Uterus (tissue), 4 donors: ENCODE results near the gene ZC3HAV1. TPM values are rescaled to one million over a fixed set of nuclear protein-coding genes. Genes with fewer than 3 reads are reported as not detected.

Experiments
- DNase-seq, 2 donors: peaks; one replicate each; pipeline ENCODE4 v3.0.0-alpha.2; 2019 to 2020
- H3K27ac ChIP-seq, 2 donors: fragments of 200-600 bp; sonication (generic); 1 replicate in 1 of 2; 2 replicates in 1 of 2; pipeline ENCODE4 v1.5.1; 2016 to 2018
- H3K27me3 ChIP-seq, 2 donors: fragments of 200-600 bp; sonication (generic); one replicate each; pipeline ENCODE4 v1.5.1; 2018 to 2019; ENCODE audit warnings: control low read depth in 1 of 2
- H3K36me3 ChIP-seq, 2 donors: fragments of 200-600 bp; sonication (generic); one replicate each; pipeline ENCODE4 v1.5.1; 2019; ENCODE audit warnings: control low read depth in 1 of 2
- H3K4me1 ChIP-seq, 2 donors: fragments of 200-600 bp; sonication (generic); one replicate each; pipeline ENCODE4 v1.5.1; 2018 to 2019; ENCODE audit warnings: control low read depth in 1 of 2
- H3K4me3 ChIP-seq, 2 donors: fragments of 200-600 bp; sonication (generic); 1 replicate in 1 of 2; 2 replicates in 1 of 2; pipeline ENCODE4 v1.5.1; 2018 to 2019; ENCODE audit warnings: mild to moderate bottlenecking in 1 of 2
- H3K9me3 ChIP-seq, 2 donors: fragments of 200-600 bp; sonication (generic); one replicate each; pipeline ENCODE4 v1.5.1; 2019; ENCODE audit warnings: control low read depth in 1 of 2
- CTCF ChIP-seq, 4 experiments: fragments of 200-600 bp in 2 of 4; fragments of 450-650 bp in 2 of 4; sonication (generic) in 2 of 4; IDR thresholded peaks; one replicate each; pipeline ENCODE4 v1.5.1; 2016 to 2019; ENCODE audit warnings: antibody characterized with exemption in 4 of 4, mild to moderate bottlenecking in 2 of 4, moderate library complexity in 1 of 4
- POLR2A ChIP-seq, 2 donors: fragments of 450-650 bp; IDR thresholded peaks; one replicate each; pipeline ENCODE4 v1.6.1; 2016; ENCODE audit warnings: antibody characterized with exemption in 2 of 2, mild to moderate bottlenecking in 1 of 2, moderate library complexity in 1 of 2
- intact Hi-C: fragments of 100-400 bp; cut with DNase I; formaldehyde crosslinking; loops from one replicate; pipeline ENCODE4 v1.15.1; 2023; ENCODE audit warnings: low total_unique reads
- total RNA-seq, 4 donors: library from RNA; depleted of rRNA in 3 of 4; stranded (reverse); fragments of >200 nt in 3 of 4; gene quantifications; one replicate each; pipeline versions ENCODE4 v1.1.0 to v1.2.4, GENCODE V29; 2014 to 2023
- donor health status: DM: yes; HTN: yes; CAD: no.

ZC3HAV1 gene
- total RNA-seq, 4 donors from 2014 or later, result 14.1 to 39.7 (median 29.2) TPM

GRCh38 chr7:139124084-139124914 lies 14.8 kb upstream of the ZC3HAV1 start:
- Histone ChIP-seq H3K27ac (no peak overlapping the region), H3K27me3 (no peaks in the 10 kb centered on the region), H3K4me3 (no peak overlapping the region), H3K36me3 (no peaks in the 10 kb centered on the region), H3K9me3 (no peaks in the 10 kb centered on the region), H3K4me1 (no peaks in the 10 kb centered on the region)
- intact Hi-C loops, result no loop called here
- DNase-seq, result no peak
- no peak for TF ChIP-seq CTCF (IDR thresholded peaks at IDR 0.05)
- no peak for TF ChIP-seq POLR2A (IDR thresholded peaks at IDR 0.05)

GRCh38 chr7:139119486-139119849 lies 9.9 kb upstream of the ZC3HAV1 start:
- no peaks in the 10 kb centered on the region for H3K27me3 ChIP-seq
- no peak for DNase-seq
- no peak for TF ChIP-seq POLR2A (IDR thresholded peaks at IDR 0.05)
- no peak for TF ChIP-seq CTCF (IDR thresholded peaks at IDR 0.05)
- no peaks in the 10 kb centered on the region for H3K4me1 ChIP-seq
- intact Hi-C loops, result no loop called here
- H3K4me3 ChIP-seq, result no peak overlapping the region
- no peaks in the 10 kb centered on the region for H3K36me3 ChIP-seq
- no peaks in the 10 kb centered on the region for H3K9me3 ChIP-seq
- no peak overlapping the region for H3K27ac ChIP-seq

GRCh38 chr7:139118805-139119485 lies 9.4 kb upstream of the ZC3HAV1 start:
- Histone ChIP-seq H3K36me3 (no peaks in the 10 kb centered on the region), H3K4me3 (no peak overlapping the region), H3K9me3 (no peaks in the 10 kb centered on the region), H3K4me1 (no peaks in the 10 kb centered on the region), H3K27ac (no peak overlapping the region), H3K27me3 (no peaks in the 10 kb centered on the region)
- TF ChIP-seq CTCF (IDR thresholded peaks at IDR 0.05) (no peak), POLR2A (IDR thresholded peaks at IDR 0.05) (no peak)
- DNase-seq, result no peak
- intact Hi-C loops, result no loop called here

GRCh38 chr7:139118234-139118804 lies 8.8 kb upstream of the ZC3HAV1 start:
- Histone ChIP-seq H3K9me3 (no peaks in the 10 kb centered on the region), H3K27me3 (no peaks in the 10 kb centered on the region), H3K36me3 (no peaks in the 10 kb centered on the region), H3K27ac (no peak overlapping the region), H3K4me1 (no peaks in the 10 kb centered on the region), H3K4me3 (no peak overlapping the region)
- no peak for DNase-seq
- intact Hi-C loops, result no loop called here
- no peak for TF ChIP-seq CTCF (IDR thresholded peaks at IDR 0.05)
- no peak for TF ChIP-seq POLR2A (IDR thresholded peaks at IDR 0.05)
